ENCODE results near the gene CRIP1.
A peak's percentile ranks its signal among the peaks of the same experiment; 100 is the strongest.

The CRIP1 gene

DNA sequence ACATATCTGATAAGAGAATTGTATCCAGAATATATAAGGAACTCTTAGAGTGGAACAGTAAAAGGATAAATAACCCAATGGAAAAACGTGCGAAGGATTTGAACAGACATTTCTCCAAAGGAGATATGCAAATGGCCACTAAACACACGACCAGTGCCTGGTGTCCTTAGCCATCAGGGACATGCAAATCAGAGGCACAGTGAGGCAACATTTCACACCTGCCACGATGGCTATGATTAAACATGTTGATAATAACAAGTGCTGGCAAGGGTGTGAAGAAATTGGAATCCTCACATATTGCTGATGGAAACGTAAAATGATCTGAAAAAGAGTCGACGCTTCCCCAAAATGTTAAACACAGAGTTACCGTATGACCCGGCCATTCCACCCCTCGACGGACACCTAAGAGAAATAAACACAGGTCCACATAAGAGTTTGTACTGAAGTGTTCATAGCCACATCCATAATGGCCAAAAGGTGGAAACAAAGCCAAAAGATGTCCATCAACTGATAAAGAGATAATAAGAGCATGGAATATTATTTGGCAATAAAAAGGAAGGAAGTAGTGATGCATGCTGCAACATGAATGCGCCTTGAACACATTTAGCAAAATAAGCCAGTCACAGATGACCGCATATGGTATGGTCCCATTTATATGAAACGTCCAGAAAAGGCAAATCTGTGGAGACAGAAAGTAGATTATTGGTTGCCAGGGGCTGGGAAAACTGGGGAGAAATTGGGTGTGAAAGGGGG, 33.4 kb downstream of the CRIP1 start:
- DNase-seq = no peak

DNA sequence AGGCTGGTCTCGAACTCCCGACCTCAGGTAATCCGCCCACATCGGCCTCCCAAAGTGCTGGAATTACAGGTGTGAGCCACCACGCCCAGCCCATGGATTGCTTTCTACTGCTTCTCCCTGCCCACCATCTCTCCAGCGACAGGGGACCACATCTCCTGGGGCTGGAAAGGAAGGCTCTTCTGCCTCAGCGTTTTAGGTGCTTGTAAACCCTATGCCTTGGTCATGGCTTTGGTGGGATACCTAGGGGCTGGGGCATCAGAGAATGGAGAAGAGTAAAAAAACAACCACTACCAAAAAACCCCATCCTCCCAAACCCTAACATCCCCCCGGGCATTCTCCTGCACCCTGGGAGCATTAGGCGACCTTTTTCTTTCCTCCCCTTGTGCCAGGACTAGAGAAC, 38.6 kb downstream of the CRIP1 start:
- DNase-seq = no peak

DNA sequence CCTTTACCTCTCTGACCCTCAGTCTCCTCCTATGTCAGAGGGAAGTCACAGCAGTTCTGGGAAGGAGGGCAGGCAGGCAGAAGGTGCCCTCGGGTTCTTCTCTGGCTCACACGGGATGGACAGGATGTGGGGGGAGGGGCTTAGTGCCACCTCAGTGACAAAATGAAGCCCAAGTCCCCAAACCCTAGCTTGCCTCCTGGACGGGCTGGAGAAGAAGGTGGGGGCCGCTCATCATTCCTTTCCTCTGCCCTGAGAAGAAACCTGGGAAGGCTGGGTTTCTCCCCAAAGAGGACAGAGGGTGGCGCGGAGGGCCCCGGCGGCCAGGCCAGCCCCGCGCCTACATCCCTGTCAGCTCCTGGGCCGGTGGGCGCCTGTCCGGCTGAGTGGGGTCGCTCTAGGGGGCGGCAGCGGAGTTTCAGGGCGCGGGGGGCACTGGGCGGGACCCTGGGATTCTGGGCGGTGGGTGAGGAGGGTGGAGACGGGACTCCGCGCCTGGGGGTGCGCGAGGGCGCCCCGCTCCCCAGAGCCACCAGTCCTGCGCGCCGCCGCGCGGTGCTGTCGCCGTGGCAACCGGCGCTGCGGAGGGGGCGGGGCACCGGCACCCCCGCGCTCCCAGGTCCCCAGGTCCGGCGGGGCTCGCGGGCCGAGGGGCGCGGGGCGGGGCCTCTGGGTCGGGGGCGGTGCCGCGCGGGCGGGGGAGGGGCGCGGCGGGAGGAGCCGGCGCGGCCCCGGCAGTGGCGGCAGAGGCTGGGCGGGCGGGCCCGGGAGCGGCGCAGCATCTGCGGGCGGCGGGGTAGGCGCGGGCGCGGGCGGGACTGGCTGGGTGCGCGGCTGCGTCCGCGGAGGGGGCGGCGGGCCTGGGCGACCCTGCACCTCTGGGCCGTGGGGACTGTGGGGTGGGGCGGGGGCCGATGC, 39.4 kb downstream of the CRIP1 start, which contains the start of gene TMEM121:
TSS of gene TMEM121 (plus strand) at position 723 of the 915 bp plus-strand sequence. CDS start 2,252 bp downstream, outside the sequence.
- DNase-seq = no peak

DNA sequence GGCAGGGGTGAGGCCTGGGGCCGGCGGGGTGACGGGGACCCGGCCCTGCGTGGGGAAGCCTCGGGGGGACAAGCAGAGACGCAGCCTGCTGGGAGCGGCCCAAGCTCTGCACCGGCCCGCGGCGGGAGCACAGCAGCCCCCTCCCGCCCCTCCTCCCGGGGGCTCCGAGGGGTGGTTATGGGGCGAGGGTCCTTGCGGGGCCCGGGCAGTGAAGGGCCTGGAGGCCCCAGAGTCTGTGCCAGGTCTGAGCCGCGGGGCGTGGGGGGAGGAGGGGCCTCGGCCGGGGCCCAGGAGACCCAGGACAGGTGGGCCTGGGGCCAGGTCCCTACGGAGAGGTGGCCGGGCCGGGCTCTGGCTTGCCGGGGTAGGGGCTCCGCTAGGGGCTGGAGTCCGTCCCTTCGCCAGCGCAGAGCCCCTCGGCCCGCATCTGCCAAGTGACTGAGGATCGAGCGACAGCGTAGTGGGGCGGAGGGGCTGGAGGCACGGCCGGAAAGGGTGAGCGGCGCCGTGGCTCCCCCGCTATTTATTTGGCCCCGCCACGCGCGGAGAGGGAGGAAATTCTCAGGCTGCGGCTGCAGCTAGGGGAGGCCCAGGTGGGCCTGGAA, 40.2 kb downstream of the CRIP1 start:
- DNase-seq = no peak

DNA sequence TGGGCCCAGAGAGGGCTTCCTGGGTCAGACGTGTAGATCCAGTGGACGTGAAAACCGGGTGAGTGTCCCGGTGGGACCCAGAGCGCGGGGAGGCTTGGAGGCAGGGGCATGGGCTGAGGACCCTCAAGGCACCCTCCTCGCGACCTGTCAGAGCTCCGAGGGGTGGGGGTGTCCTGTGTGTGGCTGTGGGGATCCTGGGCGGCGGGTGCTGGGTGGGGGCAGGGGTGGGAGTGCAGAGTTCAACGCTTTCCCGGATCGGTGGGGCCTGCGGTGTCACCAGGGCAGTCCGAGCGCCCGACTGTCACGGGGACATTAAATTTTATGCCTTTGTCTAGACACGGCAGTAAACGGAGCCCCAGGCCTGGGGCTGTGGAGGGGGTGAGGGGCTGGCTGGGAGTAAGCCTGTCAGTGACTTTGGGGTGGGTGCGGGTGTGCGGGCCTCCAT, 40.7 kb downstream of the CRIP1 start:
- DNase-seq = no peak

DNA sequence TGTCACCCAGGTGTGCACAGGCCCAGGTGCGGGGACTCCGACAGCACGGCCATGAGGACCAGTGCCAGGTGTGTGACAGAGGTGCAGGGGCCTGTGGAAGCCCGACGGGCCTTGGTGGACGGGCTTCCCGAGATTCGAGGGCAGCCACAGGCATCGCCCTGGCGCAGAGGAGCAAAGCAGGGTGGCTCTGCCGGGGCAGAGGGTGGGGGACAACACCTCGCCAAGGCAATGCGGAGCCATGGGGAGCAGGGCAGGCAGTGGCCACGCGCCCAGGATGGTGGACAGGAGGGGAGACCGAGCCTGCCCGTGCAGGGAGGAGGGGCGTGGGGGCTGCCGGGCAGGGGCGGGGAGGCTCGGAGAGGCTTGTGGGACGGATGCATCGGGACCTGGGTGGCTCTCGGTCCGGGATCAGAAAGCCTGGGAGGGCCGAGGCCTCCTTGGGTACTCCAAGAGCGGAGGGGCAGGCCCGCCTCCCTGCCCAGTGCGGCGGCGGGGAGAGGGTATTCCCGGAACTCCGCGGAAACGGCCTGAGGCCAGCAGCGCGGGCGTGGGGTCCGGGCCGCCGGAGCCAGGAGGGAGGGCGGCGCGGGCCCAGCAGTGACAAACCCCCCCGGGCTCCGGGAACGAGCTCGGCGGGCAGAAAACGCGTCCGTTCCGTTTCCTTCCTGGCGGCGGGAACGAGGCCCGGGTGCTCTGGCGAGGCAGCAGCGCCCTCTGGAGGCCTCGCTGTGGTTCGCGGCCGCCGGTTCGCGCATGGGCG, 41.3 kb downstream of the CRIP1 start:
- DNase-seq = peak; percentile 86

DNA sequence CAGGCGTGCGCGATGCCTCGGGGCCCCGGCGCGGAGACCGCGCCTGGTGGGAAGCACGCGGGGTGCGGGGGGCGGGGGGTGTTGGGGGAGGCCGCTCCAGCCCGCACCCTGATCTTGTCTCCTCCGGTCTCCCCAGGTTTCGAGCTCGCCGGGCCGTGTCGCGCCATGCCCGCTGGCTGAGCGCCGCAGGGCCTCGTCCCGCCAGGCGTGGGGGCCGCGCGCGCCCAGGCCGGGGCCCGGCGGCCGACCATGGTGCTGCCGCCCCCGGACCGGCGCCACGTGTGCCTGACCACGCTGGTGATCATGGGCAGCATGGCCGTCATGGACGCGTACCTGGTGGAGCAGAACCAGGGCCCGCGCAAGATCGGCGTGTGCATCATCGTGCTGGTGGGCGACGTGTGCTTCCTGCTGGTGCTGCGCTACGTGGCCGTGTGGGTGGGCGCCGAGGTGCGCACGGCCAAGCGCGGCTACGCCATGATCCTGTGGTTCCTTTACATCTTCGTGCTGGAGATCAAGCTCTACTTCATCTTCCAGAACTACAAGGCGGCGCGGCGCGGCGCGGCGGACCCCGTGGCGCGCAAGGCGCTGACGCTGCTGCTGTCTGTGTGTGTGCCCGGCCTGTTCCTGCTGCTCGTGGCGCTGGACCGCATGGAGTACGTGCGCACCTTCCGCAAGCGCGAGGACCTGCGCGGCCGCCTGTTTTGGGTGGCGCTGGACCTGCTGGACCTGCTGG, 42.1 kb downstream of the CRIP1 start:
- no peak for DNase-seq

DNA sequence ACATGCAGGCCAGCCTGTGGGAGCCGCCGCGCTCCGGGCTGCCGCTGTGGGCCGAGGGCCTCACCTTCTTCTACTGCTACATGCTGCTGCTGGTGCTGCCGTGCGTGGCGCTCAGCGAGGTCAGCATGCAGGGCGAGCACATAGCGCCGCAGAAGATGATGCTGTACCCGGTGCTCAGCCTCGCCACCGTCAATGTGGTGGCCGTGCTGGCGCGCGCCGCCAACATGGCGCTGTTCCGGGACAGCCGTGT, 42.6 kb downstream of the CRIP1 start:
- no peak for DNase-seq

DNA sequence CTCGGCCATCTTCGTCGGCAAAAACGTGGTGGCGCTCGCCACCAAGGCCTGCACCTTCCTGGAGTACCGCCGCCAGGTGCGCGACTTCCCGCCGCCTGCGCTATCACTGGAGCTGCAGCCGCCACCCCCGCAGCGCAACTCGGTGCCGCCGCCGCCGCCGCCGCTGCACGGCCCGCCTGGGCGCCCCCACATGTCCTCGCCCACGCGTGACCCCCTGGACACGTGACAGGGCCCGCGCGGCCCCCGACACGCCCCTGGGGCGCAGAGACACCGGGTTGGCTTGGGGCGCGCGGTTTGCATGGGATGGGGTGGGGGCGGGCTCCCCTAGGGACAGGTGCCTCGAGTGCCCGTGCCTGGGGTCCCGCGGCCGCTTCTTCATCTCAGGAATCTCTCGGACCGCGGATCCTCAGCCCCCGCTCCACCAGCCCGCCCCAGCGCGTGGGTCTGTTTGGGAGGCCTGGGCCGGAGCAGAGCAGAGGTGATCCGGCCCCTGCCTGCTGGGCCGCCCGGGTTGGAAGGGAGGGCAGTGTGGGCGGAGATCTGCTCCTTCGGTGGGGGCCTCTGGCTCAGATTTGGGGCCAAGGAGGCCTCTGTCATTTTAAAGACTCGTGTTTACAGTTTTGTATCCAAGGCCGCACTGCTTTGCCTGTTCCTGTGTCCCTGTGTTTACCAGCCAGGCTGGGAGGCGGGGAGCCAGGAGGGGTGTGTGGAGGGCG, 43.0 kb downstream of the CRIP1 start:
- no peak for DNase-seq

DNA sequence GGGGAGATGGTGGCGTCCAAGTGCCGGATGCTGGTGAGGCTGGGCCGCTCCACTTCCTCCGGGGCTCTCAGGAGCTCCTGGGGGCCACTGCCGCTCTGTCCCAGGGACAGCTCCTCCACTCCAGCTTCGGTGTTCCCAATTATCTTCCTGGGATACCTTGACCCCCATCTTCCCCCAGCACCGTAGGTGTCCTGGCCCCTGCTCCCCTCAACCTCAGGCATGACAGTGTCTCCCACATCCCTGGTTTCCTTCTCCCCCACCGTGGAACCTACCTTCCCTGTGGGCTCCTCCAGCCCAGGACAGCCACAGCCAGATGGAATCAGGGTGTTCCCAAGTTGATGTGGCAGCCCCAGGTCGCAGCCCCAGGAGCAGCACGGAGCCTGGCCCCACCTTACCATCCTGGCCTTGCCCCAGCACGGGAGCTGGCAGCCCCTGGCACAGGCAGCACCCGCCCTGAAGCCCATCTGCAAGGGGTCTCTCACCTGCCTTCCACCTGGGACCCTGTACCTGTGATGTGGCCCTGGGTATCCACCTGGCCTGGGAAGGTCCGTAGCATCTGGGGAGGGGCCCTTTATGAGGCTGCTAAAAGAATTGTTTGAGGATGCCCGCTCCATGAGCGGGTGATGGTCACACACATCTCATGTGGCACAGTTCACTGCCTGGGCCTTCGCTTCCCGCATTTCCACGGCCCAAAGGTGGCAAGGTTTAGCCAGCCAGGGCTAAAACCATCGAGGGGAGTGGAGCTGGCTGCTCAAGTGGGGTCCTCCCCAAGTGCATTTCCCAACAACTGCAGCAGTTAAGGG, 43.8 kb downstream of the CRIP1 start:
- DNase-seq = no peak

DNA sequence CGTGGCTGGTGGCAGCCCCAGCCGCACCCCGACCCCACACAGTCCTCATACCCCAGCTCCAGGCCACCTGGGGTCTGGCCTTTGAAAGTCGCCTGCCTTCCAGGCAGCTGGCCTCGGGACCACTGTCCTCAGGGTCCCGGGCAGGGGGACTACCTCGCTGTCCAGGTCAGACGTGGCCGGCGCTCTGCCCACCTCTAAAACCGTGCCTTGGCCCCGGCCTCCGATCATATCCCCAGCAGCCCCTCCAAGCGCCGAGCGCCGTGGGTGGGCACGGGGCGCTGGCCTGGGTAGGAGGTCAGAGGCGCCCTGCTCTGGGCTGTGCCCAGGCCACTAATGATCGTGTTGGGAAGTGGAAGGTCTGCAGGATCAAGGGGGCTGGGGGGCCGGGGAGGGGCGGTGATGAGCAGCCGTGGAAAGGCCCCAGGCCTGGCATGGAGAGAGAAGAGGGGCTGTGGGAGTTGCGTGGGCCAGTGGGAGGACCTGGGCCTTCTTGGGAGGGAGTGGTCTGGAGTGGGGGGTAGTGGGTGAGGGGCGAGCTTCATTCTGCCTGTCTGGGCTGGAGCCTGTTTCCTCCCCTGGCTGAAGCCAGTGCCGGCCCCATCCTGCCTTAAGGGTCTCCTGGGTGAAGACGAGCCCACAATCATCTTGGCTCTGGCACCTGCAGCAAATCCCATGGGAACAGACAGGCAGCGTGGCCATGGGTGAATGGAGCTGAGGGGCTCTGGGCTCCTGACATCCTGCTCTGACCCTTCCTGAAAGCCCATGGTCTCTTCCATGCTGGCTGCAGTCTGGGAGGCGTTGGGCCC, 44.6 kb downstream of the CRIP1 start:
- no peak for DNase-seq

DNA sequence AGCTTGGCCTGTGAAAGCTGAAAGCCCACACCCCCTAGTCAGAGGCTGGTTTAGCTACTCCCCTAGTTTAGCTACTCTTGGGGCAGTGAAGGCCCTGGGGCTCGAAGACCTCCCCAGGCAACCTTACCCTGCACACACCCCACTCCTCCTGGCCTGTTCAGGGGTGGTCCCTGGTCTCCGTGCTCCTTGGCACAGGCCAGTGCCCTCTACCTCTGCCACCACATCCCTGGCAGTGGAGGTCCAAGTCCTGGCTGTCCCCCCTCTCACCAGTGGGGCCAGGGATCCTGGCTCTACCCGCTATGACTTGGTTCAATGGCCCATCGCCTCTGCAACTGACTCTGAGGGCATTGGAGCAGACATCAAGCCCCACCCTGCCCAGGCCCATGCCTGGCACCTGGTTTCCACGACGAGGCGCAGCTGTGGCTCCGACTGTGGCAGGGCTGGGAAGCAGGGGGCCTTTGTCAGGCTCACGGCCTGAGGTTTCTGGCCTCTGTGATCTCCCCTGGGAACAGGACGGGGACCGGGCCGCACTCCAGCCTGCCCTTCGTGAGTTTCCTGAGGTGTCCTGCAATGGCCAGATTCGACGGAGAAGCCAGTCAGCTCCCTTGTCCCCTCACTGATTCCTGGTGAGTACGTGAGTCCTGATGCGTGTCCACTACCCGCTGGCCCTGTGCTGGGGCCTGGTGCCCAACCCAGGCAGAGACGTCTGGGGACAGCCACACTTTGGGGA, 45.4 kb downstream of the CRIP1 start:
- DNase-seq = no peak

DNA sequence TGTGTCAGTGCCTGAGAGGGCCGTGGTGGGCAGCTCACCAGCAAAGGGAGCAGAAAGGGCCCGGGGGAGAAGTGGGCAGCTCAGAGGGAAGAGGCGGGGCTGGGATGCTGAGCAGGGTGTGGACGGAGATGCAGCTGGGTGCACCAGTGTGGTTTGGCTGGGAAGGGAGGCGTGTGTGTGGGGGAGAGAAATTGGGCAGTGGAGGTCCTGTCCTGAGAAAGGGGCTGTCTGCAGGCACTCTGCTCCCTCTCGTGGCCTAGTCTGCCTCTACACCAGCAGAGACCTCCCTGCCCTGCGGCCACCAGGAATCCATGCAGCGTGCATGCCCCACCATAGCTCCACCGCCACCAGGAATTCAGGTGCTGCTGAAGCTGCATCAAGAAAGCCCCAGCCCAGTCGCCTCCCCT, 46.1 kb downstream of the CRIP1 start:
- no peak for DNase-seq

DNA sequence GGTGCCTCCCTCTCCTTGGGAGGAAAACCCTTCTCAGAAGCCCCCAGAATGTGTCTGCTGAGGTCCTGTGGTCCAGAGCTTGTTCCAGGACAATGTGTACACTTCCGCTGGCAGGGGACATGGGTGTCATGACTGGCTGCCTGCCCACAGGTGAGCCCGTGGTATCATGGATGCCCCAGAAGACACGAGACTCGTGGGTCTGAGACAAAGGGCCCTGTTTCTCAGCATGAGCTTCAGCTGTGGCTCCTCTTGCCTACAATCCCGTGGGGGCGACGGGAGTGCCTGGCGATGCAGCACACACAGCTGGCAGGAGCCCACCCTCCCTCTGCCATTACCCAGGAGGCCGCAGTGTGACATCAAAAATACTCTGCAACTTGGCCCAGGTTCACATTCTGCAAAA, 46.7 kb downstream of the CRIP1 start:
- DNase-seq = no peak

DNA sequence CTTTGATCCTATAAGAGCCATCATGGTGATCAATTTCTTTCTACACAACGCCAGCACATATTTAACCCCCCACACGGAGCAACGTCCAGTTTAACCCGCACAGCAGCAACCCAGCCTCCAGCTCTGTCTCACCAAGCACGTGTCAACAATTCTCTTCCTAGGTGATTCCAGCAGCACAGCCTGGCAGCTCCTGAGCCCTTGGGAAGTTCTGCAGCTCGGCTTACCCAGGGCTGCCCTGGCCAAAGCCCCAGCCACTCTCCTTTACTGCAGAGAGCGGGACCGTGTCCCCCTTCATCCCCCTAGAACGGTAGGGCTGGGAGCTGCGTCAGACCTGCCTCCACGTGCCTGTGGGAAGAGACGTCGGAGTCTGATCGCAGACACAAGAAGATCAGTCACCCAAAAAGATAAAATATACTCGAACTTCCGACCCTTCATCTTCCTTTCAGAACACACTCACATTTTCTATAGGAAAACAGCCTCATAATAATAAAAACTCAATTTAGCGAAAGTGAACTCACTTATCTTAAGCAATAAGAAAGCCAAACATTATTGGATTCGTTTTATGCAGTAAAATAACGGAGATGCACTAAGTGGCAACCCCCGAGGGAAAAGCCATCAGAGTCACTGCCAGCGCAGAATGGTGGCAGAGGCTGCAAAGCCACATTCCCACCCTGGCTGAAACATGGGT, 47.3 kb downstream of the CRIP1 start:
- no peak for DNase-seq

DNA sequence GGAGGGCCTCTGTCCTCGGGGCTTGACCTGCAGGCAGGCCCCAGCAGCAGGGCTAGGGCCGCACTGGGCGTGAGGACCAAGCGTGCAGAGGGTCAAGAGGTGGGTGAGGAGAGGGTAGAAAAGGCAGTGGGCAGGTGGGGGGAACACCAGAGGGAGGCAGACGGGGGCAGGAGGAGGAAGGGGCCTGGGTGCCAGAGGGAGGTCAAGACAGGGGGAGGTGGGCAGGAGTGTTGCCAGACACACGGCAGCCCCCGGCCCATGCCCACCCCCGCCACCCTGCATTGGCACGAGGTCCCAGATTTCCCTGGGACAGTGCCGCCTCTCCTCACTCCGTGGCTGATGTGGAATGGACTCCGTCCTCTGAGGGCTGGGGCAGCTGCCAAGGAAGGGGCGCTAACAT, 47.9 kb downstream of the CRIP1 start:
- DNase-seq = no peak

DNA sequence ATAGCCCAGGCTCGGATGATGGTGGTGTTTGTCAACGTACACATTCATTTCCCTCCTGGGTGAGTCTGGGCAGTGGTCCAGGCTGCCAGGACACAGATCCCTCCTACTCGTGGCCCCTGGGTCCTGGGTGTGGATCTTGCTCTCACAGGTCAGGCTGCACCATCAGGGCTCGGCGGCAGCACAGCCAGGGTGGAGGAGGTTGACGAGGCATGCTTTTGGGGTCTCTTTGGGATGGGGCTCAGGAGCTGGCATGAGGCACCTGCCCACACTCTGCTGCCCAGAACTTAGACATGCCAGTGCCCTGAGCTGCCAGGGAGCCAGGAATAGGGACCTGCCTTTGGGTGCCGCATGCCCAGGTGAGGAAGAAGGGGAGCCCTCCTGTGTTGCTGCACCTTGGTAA, 49.4 kb downstream of the CRIP1 start:
- DNase-seq = no peak

All from NCI-H1694 treated with DMSO at 0.1 percent for 48 hours (cell line).